ENCODE results near the gene DOCK7. TPM values are rescaled to one million over a fixed set of nuclear protein-coding genes. Genes with fewer than 3 reads are reported as not detected.

The DOCK7 gene
- total RNA-seq, 1 donor from 2014 or later, result 34.7 TPM

DNA sequence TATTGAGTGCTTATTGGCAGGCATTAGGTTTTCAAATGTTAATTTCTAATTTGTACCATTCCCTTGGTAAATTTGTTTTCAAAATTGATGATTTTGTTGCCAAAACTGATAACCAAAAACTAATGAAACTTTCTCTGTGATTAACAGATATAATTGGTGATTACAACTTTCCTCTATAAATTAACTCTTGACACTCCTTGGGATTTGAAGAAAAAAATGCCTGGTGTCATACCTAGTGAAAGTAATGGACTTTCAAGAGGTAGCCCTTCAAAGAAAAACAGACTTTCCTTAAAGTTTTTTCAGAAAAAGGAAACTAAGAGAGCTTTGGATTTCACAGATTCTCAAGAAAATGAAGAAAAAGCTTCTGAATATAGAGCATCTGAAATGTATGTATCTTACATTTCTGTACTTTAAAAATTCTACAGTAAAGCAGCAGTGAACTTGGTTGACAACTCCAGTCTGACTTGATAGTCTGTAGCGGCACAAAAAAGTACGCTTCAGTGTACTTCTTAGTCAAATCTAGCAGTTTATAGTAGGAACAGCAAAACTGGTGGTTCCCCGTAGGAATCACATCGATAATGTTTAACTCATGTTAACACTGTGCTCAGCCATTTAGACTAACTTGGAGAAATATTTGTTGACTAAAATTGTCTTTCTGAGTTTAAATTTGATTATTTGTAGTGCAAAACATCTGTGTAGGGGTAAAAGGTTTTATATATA lies 248.4 kb downstream of the DOCK7 start:
- Histone ChIP-seq H3K27ac (no peak overlapping the region), H3K4me1 (peaks cover 23% of the 10 kb centered on the region), H3K36me3 (peaks cover 28% of the 10 kb centered on the region), H3K9me3 (no peaks in the 10 kb centered on the region), H3K4me3 (no peak overlapping the region), H3K27me3 (no peaks in the 10 kb centered on the region)
- intact Hi-C loops (cut with DNase I), result no loop called here
- no peak for DNase-seq
- no peak for ATAC-seq
- TF ChIP-seq CTCF (IDR thresholded peaks at IDR 0.05), result no peak

- H3K27ac ChIP-seq, result no peak overlapping the region
- intact Hi-C loops (cut with DNase I), result no loop called here
- H3K9me3 ChIP-seq, result no peaks in the 10 kb centered on the region
- no peak for DNase-seq
- H3K27me3 ChIP-seq, result no peaks in the 10 kb centered on the region
- H3K36me3 ChIP-seq, result peaks cover 17% of the 10 kb centered on the region
- no peak for ATAC-seq
- peak overlapping the region; percentile 96 for H3K4me3 ChIP-seq
- H3K4me1 ChIP-seq, result peaks cover 23% of the 10 kb centered on the region
- no peak for TF ChIP-seq CTCF (IDR thresholded peaks at IDR 0.05)
These were observed 250.0 kb downstream of the DOCK7 start for GRCh38 chr1:62438163-62438562.

GRCh38 chr1:62437273-62437940 lies 250.8 kb downstream of the DOCK7 start:
- Histone ChIP-seq H3K4me1 (peaks cover 23% of the 10 kb centered on the region), H3K9me3 (no peaks in the 10 kb centered on the region), H3K36me3 (peaks cover 10% of the 10 kb centered on the region), H3K27me3 (no peaks in the 10 kb centered on the region), H3K4me3 (peak overlapping the region; percentile 96), H3K27ac (peak overlapping the region; percentile 98)
- DNase-seq (no peak), ATAC-seq (peak; percentile 3)
- intact Hi-C loops (cut with DNase I), result no loop called here
- no peak for TF ChIP-seq CTCF (IDR thresholded peaks at IDR 0.05)

- H3K9me3 ChIP-seq, result no peaks in the 10 kb centered on the region
- H3K36me3 ChIP-seq, result peaks cover 5% of the 10 kb centered on the region
- H3K4me1 ChIP-seq, result peaks cover 23% of the 10 kb centered on the region
- no peak for TF ChIP-seq CTCF (IDR thresholded peaks at IDR 0.05)
- H3K27me3 ChIP-seq, result no peaks in the 10 kb centered on the region
- H3K4me3 ChIP-seq, result peak within 1 kb of the TSS; percentile 96
- intact Hi-C loops (cut with DNase I), result no loop called here
- ATAC-seq, result peak; percentile 93
- DNase-seq, result peak; percentile 97
- peak within 1 kb of the TSS; percentile 98 for H3K27ac ChIP-seq
These were observed 251.5 kb downstream of the DOCK7 start, which contains the start of gene USP1 for GRCh38 chr1:62436466-62437272. TSS of gene USP1 (plus strand) at chr1:62437049. CDS start at chr1:62439868, 2,819 bp downstream.

DNA sequence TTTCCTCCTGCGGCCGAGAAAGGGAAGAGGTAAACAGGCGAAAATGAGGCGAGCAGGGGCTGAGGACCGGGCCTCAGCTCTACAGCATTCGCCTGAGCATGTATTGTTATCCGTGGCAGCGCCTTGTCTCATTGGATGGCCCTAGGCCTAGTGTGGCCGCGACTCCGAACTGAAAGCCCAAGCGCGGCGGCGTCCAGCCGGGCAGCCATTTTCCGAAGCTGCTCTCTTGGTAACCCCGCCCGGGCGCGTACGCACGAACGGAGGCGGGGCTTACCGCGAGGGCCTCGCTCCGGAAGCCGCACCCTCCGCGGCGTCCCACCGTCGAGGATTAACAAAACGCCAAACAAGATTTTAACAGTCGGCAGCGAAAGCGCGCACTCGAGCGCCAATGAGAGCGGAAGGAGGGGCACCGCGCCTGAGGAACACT lies 252.1 kb downstream of the DOCK7 start:
- Histone ChIP-seq H3K36me3 (no peaks in the 10 kb centered on the region), H3K9me3 (no peaks in the 10 kb centered on the region), H3K4me1 (peaks cover 23% of the 10 kb centered on the region), H3K4me3 (peak overlapping the region; percentile 96), H3K27ac (peak overlapping the region; percentile 98), H3K27me3 (no peaks in the 10 kb centered on the region)
- peak; percentile 91 for ATAC-seq
- intact Hi-C loops (cut with DNase I), result no loop called here
- DNase-seq, result peak; percentile 98
- TF ChIP-seq CTCF (IDR thresholded peaks at IDR 0.05), result no peak
